Measurements from ENCODE around the gene CCDC138. TPM values are rescaled to one million over a fixed set of nuclear protein-coding genes. Genes with fewer than 3 reads are reported as not detected.

CCDC138 gene
- polyA plus RNA-seq, 6 donors from 2014 or later = 6.6 to 16.9 (median 10.5) TPM

DNA sequence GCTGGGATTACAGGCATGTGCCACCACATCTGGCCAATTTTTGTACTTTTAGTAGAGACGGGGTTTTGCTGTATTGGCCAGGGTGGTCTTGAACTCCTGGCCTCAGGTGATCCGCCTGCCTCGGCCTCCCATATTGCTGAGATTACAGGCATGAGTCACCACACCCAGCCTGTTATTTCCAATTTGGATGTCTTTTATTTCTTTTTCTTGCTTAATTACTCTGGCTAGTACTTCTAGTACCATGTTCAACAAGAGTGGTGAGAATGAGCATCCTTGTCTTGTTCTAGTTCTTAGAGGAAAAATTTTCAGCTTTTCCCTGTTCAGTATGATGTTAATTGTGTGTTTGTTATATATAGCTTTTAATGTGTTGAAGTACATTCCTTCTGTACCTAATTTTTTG is 23.4 kb downstream of the CCDC138 start:
- Mint-ChIP-seq H3K27ac (no peak overlapping the region), H3K4me1 (no peaks in the 10 kb centered on the region), H3K27me3 (no peaks in the 10 kb centered on the region), H3K4me3 (no peak overlapping the region), H3K36me3 (peaks cover 47 to 54% of the 10 kb centered on the region in 2 donors), H3K9me3 (peaks cover 5 to 27% (median 19%) of the 10 kb centered on the region in 7 donors)
- ATAC-seq (ENCODE audit: low read depth in 2 of 2) (no peak), DNase-seq (no peak)

DNA sequence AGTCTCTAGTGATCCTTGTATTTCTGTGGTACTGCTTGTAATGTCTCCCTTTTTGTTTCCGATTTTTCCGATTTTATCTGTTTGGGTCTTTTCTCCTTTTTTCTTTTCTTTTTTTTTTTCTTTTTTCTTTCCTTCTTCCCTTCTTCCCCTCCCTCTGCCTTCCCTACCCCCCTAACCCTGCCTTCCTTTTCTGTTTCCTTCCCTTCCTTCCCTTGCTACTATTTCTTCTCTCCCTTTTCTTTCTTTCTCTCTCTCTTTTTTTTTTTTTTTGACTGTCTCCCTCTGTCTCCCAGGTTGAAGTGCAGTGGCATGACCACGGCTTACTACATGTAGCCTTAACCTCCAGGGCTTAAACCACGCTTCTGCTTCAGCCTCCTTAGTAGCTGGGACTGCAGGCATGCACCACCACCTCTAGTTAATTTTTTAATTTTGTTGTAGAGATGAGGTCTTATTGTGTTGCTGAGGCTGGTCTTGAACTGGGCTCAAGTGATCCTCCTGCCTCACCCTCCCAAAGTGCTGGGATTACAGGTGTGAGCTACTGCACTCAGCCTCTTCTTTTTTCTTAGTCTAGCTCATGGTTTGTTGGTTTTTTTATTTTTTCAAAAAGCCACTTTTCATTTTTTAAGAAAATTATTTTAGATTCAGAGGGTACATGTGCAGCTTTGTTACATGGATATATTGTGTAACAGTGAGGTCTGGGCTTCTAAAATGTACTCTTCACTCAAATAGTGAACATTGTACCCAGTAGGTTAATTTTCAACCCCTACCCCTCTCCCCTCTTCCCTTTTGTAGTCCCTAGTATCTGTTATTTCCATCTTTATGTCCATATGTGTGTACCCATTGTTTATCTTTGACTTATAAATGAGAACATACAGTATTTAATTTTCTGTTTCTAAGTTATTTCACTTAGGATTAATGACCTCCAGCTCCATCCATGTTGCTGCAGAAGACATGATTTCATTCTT is 24.7 kb downstream of the CCDC138 start:
- ATAC-seq (ENCODE audit: low read depth in 2 of 2) (no peak), DNase-seq (no peak)
- no peaks in the 10 kb centered on the region for H3K4me1 Mint-ChIP-seq
- H3K27me3 Mint-ChIP-seq = no peaks in the 10 kb centered on the region
- H3K9me3 Mint-ChIP-seq = peaks cover 5 to 27% (median 19%) of the 10 kb centered on the region in 7 donors
- H3K27ac Mint-ChIP-seq = peak overlapping the region in 1 of 6 donors; percentile 49
- peak overlapping the region in 1 of 8 donors; percentile 84 for H3K4me3 Mint-ChIP-seq
- H3K36me3 Mint-ChIP-seq = peaks cover 46 to 51% of the 10 kb centered on the region in 2 donors

DNA sequence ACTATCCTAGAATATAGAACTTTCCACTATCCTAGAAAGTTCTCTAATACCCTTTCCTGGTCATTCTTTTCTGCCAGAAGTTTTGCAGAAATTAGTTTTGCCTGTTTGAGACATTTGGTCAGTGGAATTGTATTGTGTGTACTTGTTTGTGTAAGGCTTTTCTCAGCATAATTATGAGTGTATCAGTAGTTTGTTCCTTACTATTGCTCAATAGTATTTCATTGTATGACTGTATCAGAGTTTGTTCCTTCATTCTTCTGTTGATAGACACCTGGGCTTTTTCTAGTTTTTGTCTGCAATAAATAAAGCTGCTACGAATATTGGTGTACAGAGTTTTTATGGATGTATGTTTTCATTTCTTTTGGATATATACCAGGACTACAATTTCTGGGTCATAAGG is 27.2 kb downstream of the CCDC138 start:
- Mint-ChIP-seq H3K9me3 (peaks cover 5 to 24% (median 19%) of the 10 kb centered on the region in 7 donors), H3K27me3 (no peaks in the 10 kb centered on the region), H3K27ac (no peak overlapping the region), H3K4me3 (no peak overlapping the region), H3K4me1 (no peaks in the 10 kb centered on the region), H3K36me3 (peaks cover 33 to 43% of the 10 kb centered on the region in 2 donors)
- DNase-seq = no peak
- ATAC-seq (ENCODE audit: low read depth in 2 of 2) = no peak

DNA sequence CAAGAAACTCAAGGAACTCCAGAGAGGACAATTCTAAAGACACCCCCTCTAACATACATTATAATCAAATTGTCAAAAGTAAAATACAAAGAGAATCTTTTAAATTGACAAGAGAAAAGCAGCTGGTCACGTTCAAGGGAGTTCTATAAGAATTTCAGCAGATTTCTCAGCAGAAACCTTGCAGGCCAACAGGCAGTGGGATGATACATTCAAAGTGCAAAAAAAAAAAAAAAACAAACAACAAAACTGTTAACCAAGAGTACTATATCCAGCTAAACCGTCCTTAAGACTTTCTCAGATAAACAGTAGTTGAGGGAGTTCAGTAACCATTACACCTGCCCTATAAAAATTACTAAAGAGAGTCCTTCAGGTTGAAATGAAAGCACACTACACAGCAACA is 33.9 kb downstream of the CCDC138 start:
- DNase-seq = no peak
- H3K4me1 Mint-ChIP-seq = peaks cover 0 to 2% (median 0%) of the 10 kb centered on the region in 3 donors
- peaks cover 20 to 25% of the 10 kb centered on the region in 2 donors for H3K36me3 Mint-ChIP-seq

DNA sequence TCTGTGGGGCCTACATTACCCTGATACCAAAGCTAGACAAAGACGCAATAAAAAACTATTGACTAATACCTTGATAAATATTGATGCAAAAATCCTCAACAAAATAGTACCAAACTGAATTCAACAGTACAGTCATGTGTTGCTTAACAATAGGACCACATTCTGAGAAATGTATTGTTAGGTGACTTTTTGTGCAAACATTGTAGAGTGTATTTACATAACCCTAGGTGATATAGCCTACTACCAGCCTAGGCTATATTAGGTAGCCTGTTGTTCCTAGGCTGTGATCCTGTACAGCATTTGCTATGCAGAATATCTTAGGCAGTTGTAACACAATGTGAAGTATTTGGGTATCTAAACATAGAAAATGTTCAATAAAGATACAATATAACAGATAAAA is 36.7 kb downstream of the CCDC138 start:
- no peaks in the 10 kb centered on the region for H3K27me3 Mint-ChIP-seq
- H3K4me1 Mint-ChIP-seq = peaks cover 0 to 2% (median 0%) of the 10 kb centered on the region in 3 donors
- peaks cover 0 to 17% (median 8%) of the 10 kb centered on the region in 7 donors for H3K9me3 Mint-ChIP-seq
- DNase-seq (no peak), ATAC-seq (ENCODE audit: low read depth in 2 of 2) (no peak)
- H3K36me3 Mint-ChIP-seq = peaks cover 15 to 20% of the 10 kb centered on the region in 2 donors
- H3K27ac Mint-ChIP-seq = peak overlapping the region in 2 of 6 donors; percentile 3 to 45
- no peak overlapping the region for H3K4me3 Mint-ChIP-seq

More for the DNA sequence above, 33.9 kb downstream of the CCDC138 start:
- no peak for ATAC-seq (ENCODE audit: low read depth in 2 of 2)
- no peaks in the 10 kb centered on the region for H3K27me3 Mint-ChIP-seq
- peaks cover 0 to 17% (median 8%) of the 10 kb centered on the region in 7 donors for H3K9me3 Mint-ChIP-seq
- no peak overlapping the region for H3K27ac Mint-ChIP-seq
- no peak overlapping the region for H3K4me3 Mint-ChIP-seq

DNA sequence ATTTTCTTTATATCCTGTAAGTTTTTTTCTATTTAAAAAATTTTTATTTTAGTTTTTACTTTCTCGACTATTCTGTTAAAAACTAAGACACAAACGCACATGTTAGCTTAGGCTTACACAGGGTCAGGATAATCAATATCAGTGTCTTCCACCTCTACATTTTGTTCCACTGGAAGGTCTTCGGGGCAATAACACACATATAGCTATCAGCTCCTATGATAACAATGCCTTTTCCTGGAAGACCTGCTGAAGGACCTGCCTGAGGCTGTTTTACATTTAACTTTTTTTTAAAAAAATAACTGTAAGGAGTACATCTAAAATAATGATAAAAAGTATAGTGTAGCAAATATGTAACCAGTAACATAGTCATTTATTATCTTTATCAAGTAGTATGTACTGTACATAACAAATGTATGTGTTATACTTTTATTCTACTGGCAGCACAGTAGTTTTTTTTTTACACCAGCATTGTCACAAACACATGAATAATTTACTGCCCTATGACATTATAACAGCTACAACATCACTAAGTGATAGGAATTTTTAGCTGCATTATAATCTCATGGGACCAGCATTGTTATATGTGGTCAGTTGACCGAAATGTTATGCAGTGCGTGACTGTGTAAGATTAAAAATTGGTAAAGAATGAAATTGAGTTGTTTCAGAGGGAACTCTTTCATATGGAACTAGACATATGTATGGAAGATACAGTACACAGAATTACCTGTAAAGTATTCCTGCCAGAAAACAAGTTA is 37.9 kb downstream of the CCDC138 start:
- H3K4me3 Mint-ChIP-seq = no peak overlapping the region
- no peaks in the 10 kb centered on the region for H3K27me3 Mint-ChIP-seq
- ATAC-seq (ENCODE audit: low read depth in 2 of 2) (no peak), DNase-seq (no peak)
- no peak overlapping the region for H3K27ac Mint-ChIP-seq
- peaks cover 0 to 9% (median 8%) of the 10 kb centered on the region in 7 donors for H3K9me3 Mint-ChIP-seq
- H3K4me1 Mint-ChIP-seq = peaks cover 0 to 2% (median 0%) of the 10 kb centered on the region in 3 donors
- H3K36me3 Mint-ChIP-seq = peaks cover 11 to 15% of the 10 kb centered on the region in 2 donors

DNA sequence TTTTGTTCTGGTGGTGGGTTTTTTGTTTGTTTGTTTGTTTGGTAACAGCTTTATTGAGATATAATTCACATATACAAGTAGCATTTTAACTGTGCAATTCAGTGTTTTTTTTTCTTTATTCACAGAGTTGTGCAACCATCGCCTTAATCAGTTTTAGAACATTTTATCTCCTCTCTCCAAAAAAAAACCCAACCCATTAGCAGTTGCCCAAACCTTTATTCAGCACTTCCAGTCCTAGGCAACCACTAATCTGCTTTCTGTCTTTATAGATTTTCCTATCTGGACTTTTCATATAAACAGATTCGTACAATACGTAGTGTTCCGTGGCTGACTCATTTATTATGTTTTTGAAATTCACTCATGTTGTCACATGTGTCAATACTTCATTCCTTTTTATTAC is 38.7 kb downstream of the CCDC138 start:
- no peak for DNase-seq

DNA sequence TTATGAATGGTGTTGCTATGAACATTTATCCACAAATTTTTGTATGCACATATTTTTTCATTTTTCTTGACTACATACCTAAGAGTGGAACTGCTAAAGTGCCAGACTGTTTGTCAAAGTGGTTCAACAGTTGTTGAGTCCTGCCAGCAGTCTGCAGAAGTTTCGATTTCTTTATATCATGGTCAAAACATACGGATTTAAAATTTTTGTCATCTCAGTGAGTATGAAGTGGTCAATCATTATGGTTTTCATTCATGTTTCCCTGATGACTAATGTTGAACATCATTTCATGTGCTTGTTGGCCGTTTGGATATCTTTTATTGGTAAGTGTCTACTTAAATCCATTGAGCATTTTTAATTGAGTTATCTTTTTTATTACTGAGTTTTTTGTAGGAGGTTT is 39.2 kb downstream of the CCDC138 start:
- H3K36me3 Mint-ChIP-seq = peaks cover 0 to 6% of the 10 kb centered on the region in 2 donors

More for the DNA sequence above, 38.7 kb downstream of the CCDC138 start:
- no peak for ATAC-seq (ENCODE audit: low read depth in 2 of 2)
- no peak overlapping the region for H3K4me3 Mint-ChIP-seq
- no peak overlapping the region for H3K27ac Mint-ChIP-seq
- no peaks in the 10 kb centered on the region for H3K27me3 Mint-ChIP-seq
- peaks cover 0 to 2% (median 0%) of the 10 kb centered on the region in 3 donors for H3K4me1 Mint-ChIP-seq
- peaks cover 0 to 3% (median 1%) of the 10 kb centered on the region in 7 donors for H3K9me3 Mint-ChIP-seq
- H3K36me3 Mint-ChIP-seq = peaks cover 3 to 8% of the 10 kb centered on the region in 2 donors

DNA sequence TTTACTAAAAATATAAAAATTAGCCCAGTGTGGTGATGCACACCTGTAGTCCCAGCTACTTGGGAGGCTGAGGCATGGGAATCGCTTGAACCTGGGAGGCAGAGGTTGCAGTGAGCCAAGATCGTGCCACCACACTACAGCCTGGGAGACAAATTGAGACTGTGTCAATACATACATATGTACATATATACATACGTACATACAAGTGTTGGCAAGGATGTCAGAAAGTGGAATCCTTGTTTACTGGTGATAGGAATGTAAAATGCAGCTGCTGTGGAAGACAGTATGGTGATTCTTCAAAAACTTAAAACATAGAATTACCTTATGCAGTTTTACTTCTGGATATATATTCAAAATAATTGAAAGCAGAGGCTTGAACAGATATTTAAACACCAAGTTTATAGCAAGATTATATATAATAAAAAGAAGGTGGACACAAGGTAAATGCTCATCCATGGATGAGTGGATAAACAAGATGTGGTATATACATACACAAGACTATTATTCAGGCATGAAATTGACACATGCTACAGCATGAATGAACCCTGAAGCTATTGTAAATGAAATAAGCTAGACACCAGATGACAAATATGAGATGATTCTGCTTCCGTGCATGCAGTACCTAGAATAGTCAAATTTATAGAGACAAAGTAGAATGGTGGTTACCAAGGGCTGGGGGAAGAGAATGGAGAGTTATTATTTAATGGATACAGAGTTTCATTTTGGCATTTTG is 43.2 kb downstream of the CCDC138 start:
- Mint-ChIP-seq H3K4me3 (no peak overlapping the region), H3K27me3 (no peaks in the 10 kb centered on the region), H3K9me3 (peaks cover 0 to 2% (median 0%) of the 10 kb centered on the region in 7 donors), H3K36me3 (no peaks in the 10 kb centered on the region), H3K27ac (no peak overlapping the region), H3K4me1 (peaks cover 0 to 8% (median 4%) of the 10 kb centered on the region in 3 donors)
- DNase-seq (no peak), ATAC-seq (ENCODE audit: low read depth in 2 of 2) (no peak)

More for the DNA sequence above, 39.2 kb downstream of the CCDC138 start:
- H3K27me3 Mint-ChIP-seq = no peaks in the 10 kb centered on the region
- no peak overlapping the region for H3K27ac Mint-ChIP-seq
- DNase-seq (no peak), ATAC-seq (ENCODE audit: low read depth in 2 of 2) (no peak)
- H3K4me3 Mint-ChIP-seq = no peak overlapping the region
- peaks cover 0 to 2% (median 0%) of the 10 kb centered on the region in 7 donors for H3K9me3 Mint-ChIP-seq
- H3K4me1 Mint-ChIP-seq = peaks cover 0 to 2% (median 0%) of the 10 kb centered on the region in 3 donors

DNA sequence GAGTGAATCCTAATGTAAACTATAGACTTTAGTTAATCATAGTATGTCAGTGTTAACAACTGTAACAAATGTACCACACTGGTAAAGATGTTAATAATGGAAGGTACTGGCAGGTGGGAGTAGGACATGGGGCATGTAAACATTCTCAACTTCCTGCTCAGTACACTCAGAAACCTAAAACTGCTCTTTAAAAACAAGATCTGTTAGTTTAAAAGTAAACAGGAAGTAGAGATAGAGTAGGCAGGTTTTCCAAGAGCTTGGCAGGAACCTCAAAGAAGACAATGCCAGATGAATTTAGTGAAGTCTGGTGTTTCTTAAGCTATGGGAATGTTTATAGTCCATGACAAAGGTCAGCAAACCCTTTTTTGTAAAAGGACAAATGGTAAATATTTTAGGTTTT is 46.6 kb downstream of the CCDC138 start:
- Mint-ChIP-seq H3K27me3 (no peaks in the 10 kb centered on the region), H3K4me1 (peaks cover 0 to 8% (median 4%) of the 10 kb centered on the region in 3 donors), H3K36me3 (peaks cover 8 to 10% of the 10 kb centered on the region in 2 donors), H3K4me3 (no peak overlapping the region), H3K9me3 (peaks cover 0 to 17% (median 5%) of the 10 kb centered on the region in 7 donors), H3K27ac (no peak overlapping the region)
- DNase-seq (no peak), ATAC-seq (ENCODE audit: low read depth in 2 of 2) (no peak)

DNA sequence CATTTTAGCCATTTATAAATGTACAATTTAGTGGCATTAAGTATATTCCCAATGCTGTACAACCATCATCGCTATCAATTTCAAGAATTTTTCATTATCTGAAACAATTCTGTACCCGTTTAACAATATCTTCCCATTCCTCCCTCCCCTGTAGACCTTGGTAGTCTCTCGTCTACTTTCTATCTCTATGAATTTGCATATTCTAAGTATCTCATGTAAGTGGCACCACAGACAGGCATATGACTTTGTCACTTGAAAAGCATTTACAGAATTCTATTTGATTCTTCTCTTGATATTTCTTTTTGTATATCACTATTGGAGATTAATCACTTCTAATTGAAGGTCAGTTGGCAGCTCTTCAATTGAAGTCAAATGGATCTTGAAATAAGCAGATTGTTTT is 48.0 kb downstream of the CCDC138 start:
- Mint-ChIP-seq H3K4me1 (peaks cover 0 to 8% (median 4%) of the 10 kb centered on the region in 3 donors), H3K27me3 (no peaks in the 10 kb centered on the region), H3K36me3 (peaks cover 8 to 15% of the 10 kb centered on the region in 2 donors), H3K9me3 (peaks cover 0 to 28% (median 5%) of the 10 kb centered on the region in 7 donors), H3K27ac (no peak overlapping the region), H3K4me3 (no peak overlapping the region)
- DNase-seq (no peak), ATAC-seq (ENCODE audit: low read depth in 2 of 2) (no peak)

DNA sequence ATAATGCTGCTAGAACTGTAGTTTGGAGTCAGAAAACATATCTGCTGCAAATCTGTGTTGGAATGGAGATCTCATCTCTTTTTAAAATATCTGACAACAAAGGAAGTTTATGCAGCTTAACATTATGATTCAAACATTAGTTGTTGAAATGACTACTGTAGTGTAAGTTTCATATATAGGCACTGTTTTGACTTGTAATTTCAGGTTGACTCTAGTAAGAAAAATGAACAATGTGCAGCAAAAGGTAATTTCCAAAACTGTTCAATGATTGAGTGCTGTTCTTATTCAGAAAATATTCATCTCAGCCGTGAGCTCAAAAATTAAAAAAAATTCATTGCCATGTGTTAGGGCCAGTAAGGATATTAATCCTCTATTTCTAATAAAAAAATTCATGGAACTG is 48.5 kb downstream of the CCDC138 start:
- Mint-ChIP-seq H3K4me1 (peaks cover 0 to 8% (median 4%) of the 10 kb centered on the region in 3 donors), H3K36me3 (peaks cover 8 to 19% of the 10 kb centered on the region in 2 donors), H3K9me3 (peaks cover 0 to 33% (median 9%) of the 10 kb centered on the region in 7 donors), H3K27ac (no peak overlapping the region), H3K4me3 (no peak overlapping the region), H3K27me3 (no peaks in the 10 kb centered on the region)
- DNase-seq (no peak), ATAC-seq (ENCODE audit: low read depth in 2 of 2) (no peak)

DNA sequence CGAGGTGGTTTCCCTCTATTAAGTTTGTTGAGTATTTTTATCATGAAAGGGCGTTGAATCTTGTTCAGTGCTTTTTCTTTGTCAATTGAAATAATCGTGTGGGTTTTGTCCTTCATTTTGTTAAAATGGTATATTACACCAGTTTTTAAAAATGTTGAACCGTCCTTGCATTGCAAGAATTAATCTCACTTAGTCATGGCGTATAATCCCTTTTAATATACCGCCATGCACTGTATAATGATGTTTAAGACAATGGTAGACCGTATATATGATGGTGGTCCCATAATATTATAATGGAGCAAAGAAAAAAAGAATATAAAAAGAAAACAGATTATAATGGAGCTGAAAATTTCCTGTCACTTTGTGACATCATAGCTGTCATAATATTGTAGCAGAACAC is 50.6 kb downstream of the CCDC138 start:
- no peak overlapping the region for H3K27ac Mint-ChIP-seq
- peaks cover 0 to 8% (median 4%) of the 10 kb centered on the region in 3 donors for H3K4me1 Mint-ChIP-seq
- no peaks in the 10 kb centered on the region for H3K27me3 Mint-ChIP-seq
- no peak for ATAC-seq (ENCODE audit: low read depth in 2 of 2)
- DNase-seq = no peak
- peaks cover 0 to 48% (median 17%) of the 10 kb centered on the region in 7 donors for H3K9me3 Mint-ChIP-seq
- no peak overlapping the region for H3K4me3 Mint-ChIP-seq
- H3K36me3 Mint-ChIP-seq = peaks cover 24 to 35% of the 10 kb centered on the region in 2 donors
